Skeletal muscle cell (primary cell): ENCODE measurements around the gene SH3GLB2.
"Not testable (repeated sequence)": the region's sequence is repeated elsewhere in the genome, so short reads cannot be mapped to it uniquely, and the experiment has no call there.

Experiments used
- DNase-seq: peaks from one replicate; pipeline ENCODE4 v3.0.0-alpha.2; 2010; ENCODE audit warnings: low read depth
- H3K4me3 ChIP-seq: 2 replicates; pipeline ENCODE4 v1.5.1; 2011; ENCODE audit warnings: low read depth, mild to moderate bottlenecking, control low read depth, low read length, moderate library complexity

SH3GLB2 gene

GRCh38 chr9:129006328-129007034 lies 21.6 kb downstream of the SH3GLB2 start:
- peak; percentile 23 for DNase-seq
- no peak overlapping the region for H3K4me3 ChIP-seq

- no peak for DNase-seq
- no peak overlapping the region for H3K4me3 ChIP-seq
Observed at GRCh38 chr9:129005336-129005997, 22.7 kb downstream of the SH3GLB2 start.

GRCh38 chr9:129004173-129004572 lies 24.0 kb downstream of the SH3GLB2 start:
- not testable (repeated sequence) for DNase-seq, H3K4me3 ChIP-seq

- DNase-seq: no peak
- H3K4me3 ChIP-seq: no peak overlapping the region
Observed at GRCh38 chr9:129002992-129003391, 25.1 kb downstream of the SH3GLB2 start.

GRCh38 chr9:129001504-129002325 lies 26.4 kb downstream of the SH3GLB2 start:
- DNase-seq: no peak
- H3K4me3 ChIP-seq: no peak overlapping the region

- H3K4me3 ChIP-seq: no peak overlapping the region
- DNase-seq: no peak
Observed at GRCh38 chr9:128999581-129000206, 28.4 kb downstream of the SH3GLB2 start.

GRCh38 chr9:128998462-128998861 lies 29.7 kb downstream of the SH3GLB2 start:
- H3K4me3 ChIP-seq: no peak overlapping the region
- no peak for DNase-seq

- DNase-seq: no peak
- H3K4me3 ChIP-seq: no peak overlapping the region
Observed at GRCh38 chr9:128995791-128996190, 32.3 kb downstream of the SH3GLB2 start.

GRCh38 chr9:128992995-128993394 lies 35.1 kb downstream of the SH3GLB2 start:
- DNase-seq: no peak
- no peak overlapping the region for H3K4me3 ChIP-seq

- no peak overlapping the region for H3K4me3 ChIP-seq
- peak; percentile 44 for DNase-seq
Observed at GRCh38 chr9:128987805-128988204, 40.3 kb downstream of the SH3GLB2 start.

GRCh38 chr9:128986671-128987070 lies 41.5 kb downstream of the SH3GLB2 start:
- no peak for DNase-seq

GRCh38 chr9:128983536-128983935 lies 44.6 kb downstream of the SH3GLB2 start:
- H3K4me3 ChIP-seq: no peak overlapping the region
- DNase-seq: no peak

More at GRCh38 chr9:128986671-128987070, 41.5 kb downstream of the SH3GLB2 start:
- H3K4me3 ChIP-seq: no peak overlapping the region

- H3K4me3 ChIP-seq: no peak overlapping the region
- DNase-seq: no peak
Observed at GRCh38 chr9:128979111-128979510, 49.0 kb downstream of the SH3GLB2 start.

- peak; percentile 24 for DNase-seq
- H3K4me3 ChIP-seq: no peak overlapping the region
Observed at GRCh38 chr9:128972956-128973355, 55.2 kb downstream of the SH3GLB2 start.

GRCh38 chr9:128969491-128969890 lies 58.6 kb downstream of the SH3GLB2 start:
- DNase-seq: no peak
- H3K4me3 ChIP-seq: no peak overlapping the region

GRCh38 chr9:128961403-128961802 lies 66.7 kb downstream of the SH3GLB2 start:
- DNase-seq, H3K4me3 ChIP-seq: not testable (repeated sequence)
